Retina (tissue), 1 donor: ENCODE results near the gene KIF5A.
"Not testable (repeated sequence)": the region's sequence is repeated elsewhere in the genome, so short reads cannot be mapped to it uniquely, and the experiment has no call there.

Source experiments
- DNase-seq: peaks from one replicate; pipeline ENCODE4 v3.0.0-alpha.2; 2016

The KIF5A gene

GRCh38 chr12:57549909-57550640 lies at the start of gene KIF5A:
TSS of gene KIF5A (plus strand) at chr12:57550044. CDS start at chr12:57550272, 228 bp downstream.
- peak; percentile 84 for DNase-seq

- no peak for DNase-seq
These were observed 49.6 kb upstream of the KIF5A start for GRCh38 chr12:57500213-57500612.

- DNase-seq: not testable (repeated sequence)
These were observed 47.4 kb upstream of the KIF5A start for GRCh38 chr12:57502311-57502969.

DNA sequence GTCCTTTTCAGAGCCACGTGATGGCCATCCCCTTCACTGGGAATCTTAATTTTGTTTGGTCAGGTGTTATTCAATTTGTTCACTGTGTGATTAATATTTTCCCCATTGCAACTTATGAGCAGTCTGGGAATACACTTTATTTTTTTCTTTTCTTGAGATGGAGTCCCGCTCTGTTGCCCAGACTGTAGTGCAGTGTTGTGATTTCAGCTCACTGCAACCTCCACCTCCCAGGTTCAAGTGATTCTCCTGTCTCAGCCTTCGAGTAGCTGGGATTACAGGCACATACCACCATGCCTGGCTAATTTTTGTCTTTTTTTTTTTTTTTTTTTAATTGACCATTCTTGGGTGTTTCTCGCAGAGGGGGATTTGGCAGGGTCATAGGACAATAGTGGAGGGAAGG lies 43.3 kb upstream of the KIF5A start:
- DNase-seq: not testable (repeated sequence)

GRCh38 chr12:57507796-57508195 lies 42.0 kb upstream of the KIF5A start:
- not testable (repeated sequence) for DNase-seq

DNA sequence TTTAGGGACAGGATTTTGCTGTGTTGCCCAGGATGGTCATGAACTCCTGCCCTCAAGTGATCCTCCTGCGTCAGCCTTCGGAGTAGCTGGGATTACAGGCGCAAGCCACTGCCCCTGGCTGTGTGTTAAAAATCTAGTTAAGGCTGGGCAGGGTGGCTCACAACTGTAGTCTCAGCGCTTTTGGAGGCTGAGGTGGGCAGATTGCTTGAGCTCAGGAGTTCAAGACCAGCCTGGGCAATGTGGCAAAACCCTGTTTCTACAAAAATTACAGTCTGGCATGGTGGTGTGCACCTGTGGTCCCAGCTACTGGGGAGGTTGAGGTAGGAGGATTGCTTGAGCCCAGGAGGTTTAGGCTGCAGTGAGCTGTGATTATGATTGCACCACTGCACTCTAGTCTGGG lies 38.7 kb upstream of the KIF5A start:
- no peak for DNase-seq

DNA sequence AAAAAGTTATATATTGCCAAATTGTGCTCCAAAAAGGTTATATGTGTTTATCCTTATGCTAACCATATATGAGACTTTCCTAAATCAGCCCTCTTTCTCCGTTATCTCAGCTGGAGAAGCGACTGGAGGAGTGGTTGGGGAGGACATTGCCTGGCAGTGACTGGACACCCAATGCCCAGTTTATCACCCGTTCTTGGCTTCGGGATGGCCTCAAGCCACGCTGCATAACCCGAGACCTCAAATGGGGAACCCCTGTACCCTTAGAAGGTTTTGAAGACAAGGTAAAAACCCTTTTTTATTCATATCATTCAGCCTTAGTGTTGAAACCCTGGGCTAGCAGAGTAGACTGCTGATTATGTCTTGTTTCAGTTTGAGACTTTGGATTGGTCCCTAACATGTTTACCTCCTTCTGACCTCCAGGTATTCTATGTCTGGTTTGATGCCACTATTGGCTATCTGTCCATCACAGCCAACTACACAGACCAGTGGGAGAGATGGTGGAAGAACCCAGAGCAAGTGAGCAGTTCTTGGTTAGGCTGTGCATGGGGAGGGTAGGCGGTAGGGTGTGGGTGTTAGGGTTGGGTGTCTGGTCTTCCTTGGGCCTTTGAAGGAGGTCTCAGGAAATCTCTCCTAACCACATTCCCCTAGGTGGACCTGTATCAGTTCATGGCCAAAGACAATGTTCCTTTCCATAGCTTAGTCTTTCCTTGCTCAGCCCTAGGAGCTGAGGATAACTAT lies 38.1 kb upstream of the KIF5A start:
- no peak for DNase-seq

DNA sequence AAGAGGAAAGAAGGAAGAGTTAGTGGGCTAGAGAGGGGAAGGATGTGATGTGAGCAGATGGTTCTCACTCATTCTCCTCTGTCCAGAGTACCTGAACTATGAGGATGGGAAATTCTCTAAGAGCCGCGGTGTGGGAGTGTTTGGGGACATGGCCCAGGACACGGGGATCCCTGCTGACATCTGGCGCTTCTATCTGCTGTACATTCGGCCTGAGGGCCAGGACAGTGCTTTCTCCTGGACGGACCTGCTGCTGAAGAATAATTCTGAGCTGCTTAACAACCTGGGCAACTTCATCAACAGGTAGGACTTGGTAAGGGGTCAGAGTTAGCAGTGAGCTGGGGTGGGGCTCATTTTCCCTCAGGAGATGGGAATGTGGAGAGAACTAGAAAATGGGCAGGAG lies 37.2 kb upstream of the KIF5A start:
- no peak for DNase-seq

- DNase-seq: no peak
These were observed 36.6 kb upstream of the KIF5A start for GRCh38 chr12:57513266-57513665.

- not testable (repeated sequence) for DNase-seq
These were observed 36.2 kb upstream of the KIF5A start for GRCh38 chr12:57513677-57514076.

GRCh38 chr12:57514246-57514645 lies 35.6 kb upstream of the KIF5A start:
- not testable (repeated sequence) for DNase-seq

DNA sequence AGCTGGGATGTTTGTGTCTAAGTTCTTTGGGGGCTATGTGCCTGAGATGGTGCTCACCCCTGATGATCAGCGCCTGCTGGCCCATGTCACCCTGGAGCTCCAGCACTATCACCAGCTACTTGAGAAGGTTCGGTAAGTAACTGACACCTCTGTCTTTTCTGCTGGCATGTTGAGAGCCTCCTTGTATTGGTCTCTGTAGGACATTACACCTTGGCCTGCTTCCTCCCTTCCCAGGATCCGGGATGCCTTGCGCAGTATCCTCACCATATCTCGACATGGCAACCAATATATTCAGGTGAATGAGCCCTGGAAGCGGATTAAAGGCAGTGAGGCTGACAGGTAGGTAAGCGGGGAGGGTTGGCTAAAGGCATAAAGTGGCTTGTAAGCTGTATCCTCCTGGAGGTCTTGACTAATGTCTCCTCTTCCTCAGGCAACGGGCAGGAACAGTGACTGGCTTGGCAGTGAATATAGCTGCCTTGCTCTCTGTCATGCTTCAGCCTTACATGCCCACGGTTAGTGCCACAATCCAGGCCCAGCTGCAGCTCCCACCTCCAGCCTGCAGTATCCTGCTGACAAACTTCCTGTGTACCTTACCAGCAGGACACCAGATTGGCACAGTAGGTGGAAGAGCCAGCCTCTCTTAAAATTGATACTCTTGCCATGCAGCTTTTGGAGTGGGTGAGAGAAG lies 35.0 kb upstream of the KIF5A start:
- DNase-seq: no peak

- no peak for DNase-seq
These were observed 34.4 kb upstream of the KIF5A start for GRCh38 chr12:57515408-57515933.

DNA sequence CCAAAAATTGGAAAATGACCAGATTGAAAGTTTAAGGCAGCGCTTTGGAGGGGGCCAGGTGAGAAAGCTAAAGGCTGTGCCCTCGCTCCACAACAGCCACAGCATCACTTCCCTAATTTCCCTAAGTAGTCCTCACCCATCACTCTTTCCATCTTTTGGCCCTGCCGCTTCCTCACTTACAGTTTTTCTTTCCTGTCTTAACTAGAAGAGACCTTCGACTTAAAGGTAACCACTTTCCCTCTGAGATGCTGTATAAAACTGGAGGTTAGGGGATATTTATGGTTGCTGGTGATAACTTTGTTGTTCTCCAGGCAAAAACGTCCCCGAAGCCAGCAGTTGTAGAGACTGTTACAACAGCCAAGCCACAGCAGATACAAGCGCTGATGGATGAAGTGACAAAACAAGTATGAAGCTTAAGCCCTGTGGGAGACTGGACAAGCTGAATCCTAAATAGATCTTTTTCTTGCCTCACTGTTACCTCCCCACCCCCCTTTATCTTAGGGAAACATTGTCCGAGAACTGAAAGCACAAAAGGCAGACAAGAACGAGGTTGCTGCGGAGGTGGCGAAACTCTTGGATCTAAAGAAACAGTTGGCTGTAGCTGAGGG lies 33.8 kb upstream of the KIF5A start:
- DNase-seq: no peak

DNA sequence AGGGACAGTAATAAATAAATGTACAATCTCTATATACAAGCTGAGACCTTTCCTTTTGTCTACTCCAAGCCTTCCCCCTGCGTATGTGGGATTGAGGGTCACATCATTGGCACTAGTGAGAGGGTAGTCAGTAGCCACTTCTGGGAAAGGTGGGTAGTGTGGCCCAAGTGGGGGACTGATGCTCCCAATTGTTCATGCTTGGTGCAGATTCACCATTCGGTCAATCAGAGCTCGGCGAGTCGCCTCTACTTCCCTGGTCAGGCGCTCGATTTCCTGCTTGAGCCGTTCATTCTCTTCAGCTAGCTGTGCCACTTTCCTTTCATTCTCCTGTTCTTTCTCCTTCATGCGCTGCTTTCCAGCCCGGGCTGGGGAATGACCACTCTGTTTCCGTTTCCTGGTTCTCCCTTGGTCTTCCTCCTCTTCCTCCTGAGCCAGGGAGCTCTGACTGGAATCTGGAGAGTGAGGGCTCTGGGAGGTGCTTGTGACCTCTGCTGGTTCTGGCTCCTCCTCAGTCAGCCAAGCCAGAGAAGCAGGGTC lies 33.2 kb upstream of the KIF5A start:
- DNase-seq: no peak

DNA sequence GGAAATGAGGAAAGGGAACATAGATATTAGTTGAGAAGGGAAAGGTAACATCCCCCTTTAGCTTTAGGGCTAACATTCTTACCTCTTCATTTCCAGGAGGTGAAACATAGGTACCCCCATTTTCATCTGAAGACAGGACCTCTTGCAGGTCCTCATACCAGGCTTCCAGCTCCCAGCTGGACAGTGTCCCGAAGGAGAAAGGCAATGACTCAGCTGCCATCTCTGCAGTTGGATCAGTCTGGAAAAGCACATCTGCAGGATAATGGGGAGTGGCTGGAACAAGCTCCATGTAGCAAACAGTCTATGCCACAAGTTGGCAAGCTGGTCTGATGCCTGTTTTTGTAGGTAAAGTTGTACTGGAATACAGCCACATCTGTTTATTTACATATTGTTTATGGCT lies 32.7 kb upstream of the KIF5A start:
- DNase-seq: no peak

GRCh38 chr12:57517718-57518117 lies 32.1 kb upstream of the KIF5A start:
- not testable (repeated sequence) for DNase-seq

- no peak for DNase-seq
These were observed 31.5 kb upstream of the KIF5A start for GRCh38 chr12:57518176-57518919.

DNA sequence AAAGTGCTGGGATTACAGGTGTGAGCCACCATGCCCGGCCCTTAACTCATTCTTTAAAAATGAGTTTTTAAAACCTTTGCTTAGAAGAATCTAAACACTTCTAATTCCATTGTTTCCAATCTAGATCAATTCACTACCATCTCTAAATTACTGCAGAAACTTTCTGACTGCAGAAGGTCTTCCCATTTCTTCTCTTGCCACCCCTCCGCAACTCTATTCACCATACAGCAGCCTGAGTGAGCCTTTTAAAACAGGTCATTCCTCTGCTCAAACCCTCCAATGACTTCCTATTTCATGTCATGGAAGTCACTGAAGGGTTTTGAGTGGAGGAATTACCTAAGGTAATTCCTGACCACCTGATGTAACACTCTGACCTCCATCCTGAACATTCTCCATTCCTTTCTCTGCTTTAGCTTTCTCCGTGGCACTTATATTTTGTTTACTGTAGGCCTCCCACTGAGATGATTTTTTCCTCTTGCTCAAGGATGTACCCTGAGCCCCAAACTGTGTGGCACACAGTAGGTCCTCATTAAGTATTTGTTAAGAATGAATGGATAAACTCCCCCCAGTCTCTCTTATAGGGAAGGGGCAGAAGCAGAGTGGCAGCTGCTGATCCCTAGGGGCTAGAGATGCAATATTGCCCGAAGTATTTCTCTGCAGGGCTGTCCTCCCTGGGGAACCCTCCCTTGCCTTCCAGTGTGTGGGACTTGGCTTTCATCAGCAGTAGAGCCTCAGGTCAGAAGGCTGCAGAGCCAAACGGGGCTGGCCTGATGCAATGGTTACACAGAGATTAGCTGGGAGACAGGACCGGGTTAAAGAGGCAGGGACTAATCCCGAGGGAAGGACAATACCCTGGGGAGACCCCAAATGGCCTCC lies 30.7 kb upstream of the KIF5A start:
- no peak for DNase-seq

- DNase-seq: no peak
These were observed 30.1 kb upstream of the KIF5A start for GRCh38 chr12:57519796-57520052.
